ENCODE results near the gene TFCP2L1. TPM values are rescaled to one million over a fixed set of nuclear protein-coding genes. Genes with fewer than 3 reads are reported as not detected.

The TFCP2L1 gene
- total and polyA plus RNA-seq, 4 donors: 0.06 to 1.5 (median 0.36) TPM

DNA sequence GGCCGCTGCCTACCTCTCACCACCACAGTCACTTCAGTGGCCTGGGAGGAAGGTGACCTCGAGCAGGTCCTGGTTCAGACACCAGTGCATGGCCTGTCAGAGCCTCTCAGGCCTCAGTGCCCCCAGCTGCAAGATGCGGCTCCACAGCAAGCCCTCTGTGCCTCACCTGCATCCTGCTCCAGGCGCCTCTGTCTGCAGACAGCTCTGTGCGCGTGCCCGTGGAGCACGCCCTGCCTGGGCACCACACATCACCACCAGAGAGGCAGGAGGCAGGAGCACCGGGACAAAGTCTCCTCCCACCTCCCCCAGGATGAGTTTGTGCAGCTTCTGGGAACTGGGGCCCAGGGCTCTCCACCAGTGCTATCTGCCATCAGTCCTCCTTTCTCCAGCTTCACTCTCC, 98.7 kb downstream of the TFCP2L1 start:
- Histone ChIP-seq H3K27ac (ENCODE audit: low read depth in 1 of 2, low read length in 2 of 2) (no peak overlapping the region), H3K4me1 (ENCODE audit: control insufficient read depth in 4 of 4, insufficient read depth in 4 of 4, low read length in 3 of 4) (peaks cover 0 to 2% (median 0%) of the 10 kb centered on the region in 4 donors), H3K9me3 (ENCODE audit: control insufficient read depth in 4 of 4, low read length in 3 of 4) (no peaks in the 10 kb centered on the region), H3K4me3 (ENCODE audit: low read depth in 1 of 3, low read length in 3 of 3) (no peak overlapping the region), H3K36me3 (ENCODE audit: control insufficient read depth in 4 of 4, insufficient read depth in 3 of 4, low read depth in 1 of 4, low read length in 3 of 4) (no peaks in the 10 kb centered on the region), H3K27me3 (ENCODE audit: control insufficient read depth in 4 of 4, insufficient read depth in 4 of 4, low read length in 3 of 4) (no peaks in the 10 kb centered on the region), H3K9ac (ENCODE audit: low read depth in 1 of 2, low read length in 2 of 2) (no peak overlapping the region)
- WGBS: 89% methylated on average over 9 of the region's 9 CpGs
- DNase-seq (ENCODE audit: low spot score): no peak
- TF ChIP-seq TAF1 (conservative IDR thresholded peaks at IDR 0.05): no peak
- TF ChIP-seq HNF4A (conservative IDR thresholded peaks at IDR 0.05): no peak
- TF ChIP-seq YY1 (IDR thresholded peaks at IDR 0.05): no peak
- TF ChIP-seq, protein P1, sequence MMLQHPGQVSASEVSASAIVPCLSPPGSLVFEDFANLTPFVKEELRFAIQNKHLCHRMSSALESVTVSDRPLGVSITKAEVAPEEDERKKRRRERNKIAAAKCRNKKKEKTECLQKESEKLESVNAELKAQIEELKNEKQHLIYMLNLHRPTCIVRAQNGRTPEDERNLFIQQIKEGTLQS (IDR thresholded peaks at IDR 0.05): no peak
- no peak for TF ChIP-seq JUND (IDR thresholded peaks at IDR 0.05)
- TF ChIP-seq SP1 (IDR thresholded peaks at IDR 0.05): no peak
- TF ChIP-seq GABPA (IDR thresholded peaks at IDR 0.05 in 1 of 2, conservative IDR thresholded peaks at IDR 0.05 in 1 of 2): no peak
- TF ChIP-seq, protein P2, sequence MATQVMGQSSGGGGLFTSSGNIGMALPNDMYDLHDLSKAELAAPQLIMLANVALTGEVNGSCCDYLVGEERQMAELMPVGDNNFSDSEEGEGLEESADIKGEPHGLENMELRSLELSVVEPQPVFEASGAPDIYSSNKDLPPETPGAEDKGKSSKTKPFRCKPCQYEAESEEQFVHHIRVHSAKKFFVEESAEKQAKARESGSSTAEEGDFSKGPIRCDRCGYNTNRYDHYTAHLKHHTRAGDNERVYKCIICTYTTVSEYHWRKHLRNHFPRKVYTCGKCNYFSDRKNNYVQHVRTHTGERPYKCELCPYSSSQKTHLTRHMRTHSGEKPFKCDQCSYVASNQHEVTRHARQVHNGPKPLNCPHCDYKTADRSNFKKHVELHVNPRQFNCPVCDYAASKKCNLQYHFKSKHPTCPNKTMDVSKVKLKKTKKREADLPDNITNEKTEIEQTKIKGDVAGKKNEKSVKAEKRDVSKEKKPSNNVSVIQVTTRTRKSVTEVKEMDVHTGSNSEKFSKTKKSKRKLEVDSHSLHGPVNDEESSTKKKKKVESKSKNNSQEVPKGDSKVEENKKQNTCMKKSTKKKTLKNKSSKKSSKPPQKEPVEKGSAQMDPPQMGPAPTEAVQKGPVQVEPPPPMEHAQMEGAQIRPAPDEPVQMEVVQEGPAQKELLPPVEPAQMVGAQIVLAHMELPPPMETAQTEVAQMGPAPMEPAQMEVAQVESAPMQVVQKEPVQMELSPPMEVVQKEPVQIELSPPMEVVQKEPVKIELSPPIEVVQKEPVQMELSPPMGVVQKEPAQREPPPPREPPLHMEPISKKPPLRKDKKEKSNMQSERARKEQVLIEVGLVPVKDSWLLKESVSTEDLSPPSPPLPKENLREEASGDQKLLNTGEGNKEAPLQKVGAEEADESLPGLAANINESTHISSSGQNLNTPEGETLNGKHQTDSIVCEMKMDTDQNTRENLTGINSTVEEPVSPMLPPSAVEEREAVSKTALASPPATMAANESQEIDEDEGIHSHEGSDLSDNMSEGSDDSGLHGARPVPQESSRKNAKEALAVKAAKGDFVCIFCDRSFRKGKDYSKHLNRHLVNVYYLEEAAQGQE (IDR thresholded peaks at IDR 0.05): no peak
- TF ChIP-seq RXRA (IDR thresholded peaks at IDR 0.05): no peak

DNA sequence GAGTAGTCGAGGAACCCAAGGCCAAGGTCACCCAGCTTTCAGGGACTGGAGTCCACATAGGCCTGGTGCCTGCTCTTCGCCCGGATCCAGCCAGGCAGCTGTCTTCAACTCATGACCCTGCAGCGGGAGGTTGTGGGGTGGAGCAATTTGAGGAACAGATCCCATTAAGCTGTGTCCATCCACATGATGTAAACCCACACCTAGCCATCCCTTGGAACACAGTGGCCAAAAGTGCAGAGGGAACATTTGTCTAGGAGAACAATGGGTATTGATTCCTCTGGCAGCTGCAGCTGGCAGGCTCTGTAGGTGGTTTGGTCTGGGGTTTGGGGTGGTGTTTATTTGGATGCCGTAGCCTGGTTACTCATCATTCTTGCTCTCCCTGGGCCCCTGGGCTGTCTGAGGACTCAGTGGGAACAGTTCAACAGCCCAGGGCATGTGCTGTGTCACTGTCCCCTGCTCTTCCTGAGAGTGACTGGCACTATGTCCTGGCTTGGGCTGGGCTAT, 99.4 kb downstream of the TFCP2L1 start:
- TF ChIP-seq HNF4G (IDR thresholded peaks at IDR 0.05): no peak
- no peak for TF ChIP-seq EGR1 (IDR thresholded peaks at IDR 0.05; ENCODE audit: low read depth in 2 of 2)
- TF ChIP-seq, protein P3, sequence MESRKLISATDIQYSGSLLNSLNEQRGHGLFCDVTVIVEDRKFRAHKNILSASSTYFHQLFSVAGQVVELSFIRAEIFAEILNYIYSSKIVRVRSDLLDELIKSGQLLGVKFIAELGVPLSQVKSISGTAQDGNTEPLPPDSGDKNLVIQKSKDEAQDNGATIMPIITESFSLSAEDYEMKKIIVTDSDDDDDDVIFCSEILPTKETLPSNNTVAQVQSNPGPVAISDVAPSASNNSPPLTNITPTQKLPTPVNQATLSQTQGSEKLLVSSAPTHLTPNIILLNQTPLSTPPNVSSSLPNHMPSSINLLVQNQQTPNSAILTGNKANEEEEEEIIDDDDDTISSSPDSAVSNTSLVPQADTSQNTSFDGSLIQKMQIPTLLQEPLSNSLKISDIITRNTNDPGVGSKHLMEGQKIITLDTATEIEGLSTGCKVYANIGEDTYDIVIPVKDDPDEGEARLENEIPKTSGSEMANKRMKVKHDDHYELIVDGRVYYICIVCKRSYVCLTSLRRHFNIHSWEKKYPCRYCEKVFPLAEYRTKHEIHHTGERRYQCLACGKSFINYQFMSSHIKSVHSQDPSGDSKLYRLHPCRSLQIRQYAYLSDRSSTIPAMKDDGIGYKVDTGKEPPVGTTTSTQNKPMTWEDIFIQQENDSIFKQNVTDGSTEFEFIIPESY (IDR thresholded peaks at IDR 0.05): no peak
- TF ChIP-seq FOXA2 (IDR thresholded peaks at IDR 0.05): no peak
- no peak for TF ChIP-seq HNF4A (conservative IDR thresholded peaks at IDR 0.05)
- TF ChIP-seq, protein P2 (IDR thresholded peaks at IDR 0.05): no peak
- no peak for TF ChIP-seq TAF1 (conservative IDR thresholded peaks at IDR 0.05)
- no peak for TF ChIP-seq NR2F2 (IDR thresholded peaks at IDR 0.05)
- no peak for TF ChIP-seq RXRA (IDR thresholded peaks at IDR 0.05)
- Histone ChIP-seq H3K9me3 (ENCODE audit: control insufficient read depth in 4 of 4, low read length in 3 of 4) (no peaks in the 10 kb centered on the region), H3K4me1 (ENCODE audit: control insufficient read depth in 4 of 4, insufficient read depth in 4 of 4, low read length in 3 of 4) (peaks cover 0 to 2% (median 0%) of the 10 kb centered on the region in 4 donors), H3K9ac (ENCODE audit: low read depth in 1 of 2, low read length in 2 of 2) (no peak overlapping the region), H3K27me3 (ENCODE audit: control insufficient read depth in 4 of 4, insufficient read depth in 4 of 4, low read length in 3 of 4) (no peaks in the 10 kb centered on the region), H3K36me3 (ENCODE audit: control insufficient read depth in 4 of 4, insufficient read depth in 3 of 4, low read depth in 1 of 4, low read length in 3 of 4) (no peaks in the 10 kb centered on the region), H3K4me3 (ENCODE audit: low read depth in 1 of 3, low read length in 3 of 3) (no peak overlapping the region), H3K27ac (ENCODE audit: low read depth in 1 of 2, low read length in 2 of 2) (no peak overlapping the region)
- no peak for DNase-seq (ENCODE audit: low spot score)
- WGBS: 83% methylated on average over 5 of the region's 5 CpGs

Data from liver (tissue), 9 donors.